ENCODE data around the gene MRPL53. TPM values are rescaled to one million over a fixed set of nuclear protein-coding genes. Genes with fewer than 3 reads are reported as not detected.

Gene MRPL53
- total and polyA plus RNA-seq, 2 of the 13 experiments (the other 11 are each of a cell fraction or from before 2014, with no cell fraction given) = 34.3 to 51.9 TPM

DNA sequence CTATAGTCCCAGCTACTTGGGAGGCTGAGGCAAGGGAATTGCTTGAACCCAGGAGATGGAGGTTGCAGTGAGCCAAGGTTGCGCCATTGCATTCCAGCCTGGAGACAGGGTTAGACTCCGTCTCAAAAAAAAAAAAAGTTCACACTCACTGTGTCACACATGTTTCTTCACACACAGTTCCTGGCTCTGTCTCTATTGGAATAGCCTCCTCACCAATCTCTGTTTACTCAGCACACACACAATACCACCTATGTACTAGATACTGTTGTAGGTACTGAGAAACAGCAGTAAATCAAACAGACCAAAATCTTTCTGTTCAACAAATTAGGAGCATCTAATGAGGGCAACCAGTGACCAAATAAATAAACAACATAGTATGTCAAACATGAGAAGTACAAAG, 13.7 kb upstream of the MRPL53 start (continued):
- no peak for TF ChIP-seq ZNF607 (CRISPR knock-in tag; IDR thresholded peaks at IDR 0.05; ENCODE audit: borderline replicate concordance)
- TF ChIP-seq RXRB (CRISPR knock-in tag; IDR thresholded peaks at IDR 0.05; ENCODE audit: borderline replicate concordance) = 0 out of 2 replicates have a peak, but pooled peaks have one; percentile 20
- TF ChIP-seq ZNF382 (CRISPR knock-in tag; IDR thresholded peaks at IDR 0.05; ENCODE audit: borderline replicate concordance) = no peak
- 0 out of 2 replicates have a peak, but pooled peaks have one; percentile 35 for TF ChIP-seq MEIS1 (CRISPR knock-in tag; IDR thresholded peaks at IDR 0.05; ENCODE audit: borderline replicate concordance)
- no peak for TF ChIP-seq ZNF160 (CRISPR knock-in tag; IDR thresholded peaks at IDR 0.05)
- peak; percentile 99 for TF ChIP-seq ZBTB43 (CRISPR knock-in tag; conservative IDR thresholded peaks at IDR 0.05)
- TF ChIP-seq SIX1 (CRISPR knock-in tag; IDR thresholded peaks at IDR 0.05; ENCODE audit: borderline replicate concordance) = 0 out of 2 replicates have a peak, but pooled peaks have one; percentile 19
- TF ChIP-seq, protein P1, sequence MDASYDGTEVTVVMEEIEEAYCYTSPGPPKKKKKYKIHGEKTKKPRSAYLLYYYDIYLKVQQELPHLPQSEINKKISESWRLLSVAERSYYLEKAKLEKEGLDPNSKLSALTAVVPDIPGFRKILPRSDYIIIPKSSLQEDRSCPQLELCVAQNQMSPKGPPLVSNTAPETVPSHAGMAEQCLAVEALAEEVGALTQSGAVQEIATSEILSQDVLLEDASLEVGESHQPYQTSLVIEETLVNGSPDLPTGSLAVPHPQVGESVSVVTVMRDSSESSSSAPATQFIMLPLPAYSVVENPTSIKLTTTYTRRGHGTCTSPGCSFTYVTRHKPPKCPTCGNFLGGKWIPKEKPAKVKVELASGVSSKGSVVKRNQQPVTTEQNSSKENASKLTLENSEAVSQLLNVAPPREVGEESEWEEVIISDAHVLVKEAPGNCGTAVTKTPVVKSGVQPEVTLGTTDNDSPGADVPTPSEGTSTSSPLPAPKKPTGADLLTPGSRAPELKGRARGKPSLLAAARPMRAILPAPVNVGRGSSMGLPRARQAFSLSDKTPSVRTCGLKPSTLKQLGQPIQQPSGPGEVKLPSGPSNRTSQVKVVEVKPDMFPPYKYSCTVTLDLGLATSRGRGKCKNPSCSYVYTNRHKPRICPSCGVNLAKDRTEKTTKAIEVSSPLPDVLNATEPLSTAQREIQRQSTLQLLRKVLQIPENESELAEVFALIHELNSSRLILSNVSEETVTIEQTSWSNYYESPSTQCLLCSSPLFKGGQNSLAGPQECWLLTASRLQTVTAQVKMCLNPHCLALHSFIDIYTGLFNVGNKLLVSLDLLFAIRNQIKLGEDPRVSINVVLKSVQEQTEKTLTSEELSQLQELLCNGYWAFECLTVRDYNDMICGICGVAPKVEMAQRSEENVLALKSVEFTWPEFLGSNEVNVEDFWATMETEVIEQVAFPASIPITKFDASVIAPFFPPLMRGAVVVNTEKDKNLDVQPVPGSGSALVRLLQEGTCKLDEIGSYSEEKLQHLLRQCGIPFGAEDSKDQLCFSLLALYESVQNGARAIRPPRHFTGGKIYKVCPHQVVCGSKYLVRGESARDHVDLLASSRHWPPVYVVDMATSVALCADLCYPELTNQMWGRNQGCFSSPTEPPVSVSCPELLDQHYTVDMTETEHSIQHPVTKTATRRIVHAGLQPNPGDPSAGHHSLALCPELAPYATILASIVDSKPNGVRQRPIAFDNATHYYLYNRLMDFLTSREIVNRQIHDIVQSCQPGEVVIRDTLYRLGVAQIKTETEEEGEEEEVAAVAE (CRISPR knock-in tag; IDR thresholded peaks at IDR 0.05; ENCODE audit: borderline replicate concordance) = no peak
- no peak for TF ChIP-seq HMG20A (CRISPR knock-in tag; IDR thresholded peaks at IDR 0.05; ENCODE audit: borderline replicate concordance)
- TF ChIP-seq HNF4A (CRISPR knock-in tag; IDR thresholded peaks at IDR 0.05) = no peak
- peak; percentile 26; the same call in 1 of the 2 replicates for TF ChIP-seq THRA (CRISPR knock-in tag; IDR thresholded peaks at IDR 0.05; ENCODE audit: borderline replicate concordance)
- no peak for TF ChIP-seq ATF1 (CRISPR knock-in tag; IDR thresholded peaks at IDR 0.05)
- no peak for TF ChIP-seq ONECUT2 (CRISPR knock-in tag; IDR thresholded peaks at IDR 0.05)
- TF ChIP-seq RBFOX2 (IDR thresholded peaks at IDR 0.05; ENCODE audit: low read depth, low read length) = no peak
- no peak for TF ChIP-seq DNMT1 (CRISPR knock-in tag; IDR thresholded peaks at IDR 0.05)
- TF ChIP-seq GATA4 (IDR thresholded peaks at IDR 0.05; ENCODE audit: borderline replicate concordance, low read depth) = no peak
- TF ChIP-seq ZFP36L2 (CRISPR knock-in tag; IDR thresholded peaks at IDR 0.05) = no peak
- TF ChIP-seq, protein P2, sequence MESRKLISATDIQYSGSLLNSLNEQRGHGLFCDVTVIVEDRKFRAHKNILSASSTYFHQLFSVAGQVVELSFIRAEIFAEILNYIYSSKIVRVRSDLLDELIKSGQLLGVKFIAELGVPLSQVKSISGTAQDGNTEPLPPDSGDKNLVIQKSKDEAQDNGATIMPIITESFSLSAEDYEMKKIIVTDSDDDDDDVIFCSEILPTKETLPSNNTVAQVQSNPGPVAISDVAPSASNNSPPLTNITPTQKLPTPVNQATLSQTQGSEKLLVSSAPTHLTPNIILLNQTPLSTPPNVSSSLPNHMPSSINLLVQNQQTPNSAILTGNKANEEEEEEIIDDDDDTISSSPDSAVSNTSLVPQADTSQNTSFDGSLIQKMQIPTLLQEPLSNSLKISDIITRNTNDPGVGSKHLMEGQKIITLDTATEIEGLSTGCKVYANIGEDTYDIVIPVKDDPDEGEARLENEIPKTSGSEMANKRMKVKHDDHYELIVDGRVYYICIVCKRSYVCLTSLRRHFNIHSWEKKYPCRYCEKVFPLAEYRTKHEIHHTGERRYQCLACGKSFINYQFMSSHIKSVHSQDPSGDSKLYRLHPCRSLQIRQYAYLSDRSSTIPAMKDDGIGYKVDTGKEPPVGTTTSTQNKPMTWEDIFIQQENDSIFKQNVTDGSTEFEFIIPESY (CRISPR knock-in tag; IDR thresholded peaks at IDR 0.05) = peak; percentile 73
- peak; percentile 87 for TF ChIP-seq TEAD3 (CRISPR knock-in tag; optimal IDR thresholded peaks at IDR 0.05; ENCODE audit: borderline replicate concordance)
- TF ChIP-seq ZNF282 (IDR thresholded peaks at IDR 0.05; ENCODE audit: partially characterized antibody) = no peak
- TF ChIP-seq ZNF253 (CRISPR knock-in tag; IDR thresholded peaks at IDR 0.05; ENCODE audit: borderline replicate concordance) = no peak
- TF ChIP-seq HNRNPUL1 (IDR thresholded peaks at IDR 0.05; ENCODE audit: low read depth, low read length) = no peak
- no peak for TF ChIP-seq PRMT3 (CRISPR knock-in tag; IDR thresholded peaks at IDR 0.05; ENCODE audit: borderline replicate concordance, low read depth)

Measured in HepG2 (cell line).